Activated naive CD8-positive, alpha-beta T cell treated with anti-CD3 and anti-CD28 coated beads, Interleukin-2, amount 50 U/mL, for 16 hours (primary cell): ENCODE results near the gene KDM4C.

ENCODE experiments used
- DNase-seq: peaks from one replicate; pipeline ENCODE4 v3.0.0-alpha.2; 2020; ENCODE audit warnings: low read depth, low spot score

KDM4C gene

DNA sequence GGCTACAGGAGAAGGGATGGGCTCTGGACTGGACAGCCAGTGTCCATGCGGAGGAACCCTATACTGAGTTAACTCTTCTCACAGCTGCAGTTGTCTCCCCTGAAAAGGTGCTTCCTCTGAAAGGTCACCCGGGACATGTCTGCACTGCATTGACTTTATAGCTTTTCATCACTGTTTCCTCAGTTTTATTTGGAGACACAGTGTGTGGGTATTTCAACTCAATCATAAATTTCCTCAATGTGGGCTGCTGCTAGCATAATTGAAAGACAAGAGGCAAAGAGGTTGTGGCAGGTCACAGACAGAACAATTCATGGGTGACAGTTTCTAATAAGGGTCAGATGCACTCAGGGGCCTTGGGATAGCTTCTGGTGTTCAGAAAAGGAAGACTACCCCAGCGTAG, 336.8 kb downstream of the KDM4C start:
- DNase-seq = no peak

DNA sequence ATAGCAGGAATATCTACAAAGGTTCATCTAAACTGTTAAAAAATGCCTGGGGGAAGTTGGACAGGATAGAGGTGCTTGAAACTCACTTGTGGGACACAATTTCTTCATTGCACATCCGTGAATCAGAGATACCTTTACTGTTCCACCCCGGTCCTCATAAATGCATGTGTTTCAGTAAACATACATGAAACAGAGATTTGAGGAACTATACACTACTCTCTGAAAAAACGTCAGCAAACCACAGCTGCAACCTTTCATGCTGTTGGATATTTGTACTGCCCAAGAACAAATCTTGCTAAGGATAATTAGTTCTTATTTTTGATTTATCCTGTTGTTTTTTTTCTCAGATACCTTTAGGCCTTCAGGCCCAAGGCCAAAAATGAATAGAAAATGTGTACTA, 337.3 kb downstream of the KDM4C start:
- no peak for DNase-seq

GRCh38 chr9:7097040-7097715, 339.4 kb downstream of the KDM4C start:
- no peak for DNase-seq

DNA sequence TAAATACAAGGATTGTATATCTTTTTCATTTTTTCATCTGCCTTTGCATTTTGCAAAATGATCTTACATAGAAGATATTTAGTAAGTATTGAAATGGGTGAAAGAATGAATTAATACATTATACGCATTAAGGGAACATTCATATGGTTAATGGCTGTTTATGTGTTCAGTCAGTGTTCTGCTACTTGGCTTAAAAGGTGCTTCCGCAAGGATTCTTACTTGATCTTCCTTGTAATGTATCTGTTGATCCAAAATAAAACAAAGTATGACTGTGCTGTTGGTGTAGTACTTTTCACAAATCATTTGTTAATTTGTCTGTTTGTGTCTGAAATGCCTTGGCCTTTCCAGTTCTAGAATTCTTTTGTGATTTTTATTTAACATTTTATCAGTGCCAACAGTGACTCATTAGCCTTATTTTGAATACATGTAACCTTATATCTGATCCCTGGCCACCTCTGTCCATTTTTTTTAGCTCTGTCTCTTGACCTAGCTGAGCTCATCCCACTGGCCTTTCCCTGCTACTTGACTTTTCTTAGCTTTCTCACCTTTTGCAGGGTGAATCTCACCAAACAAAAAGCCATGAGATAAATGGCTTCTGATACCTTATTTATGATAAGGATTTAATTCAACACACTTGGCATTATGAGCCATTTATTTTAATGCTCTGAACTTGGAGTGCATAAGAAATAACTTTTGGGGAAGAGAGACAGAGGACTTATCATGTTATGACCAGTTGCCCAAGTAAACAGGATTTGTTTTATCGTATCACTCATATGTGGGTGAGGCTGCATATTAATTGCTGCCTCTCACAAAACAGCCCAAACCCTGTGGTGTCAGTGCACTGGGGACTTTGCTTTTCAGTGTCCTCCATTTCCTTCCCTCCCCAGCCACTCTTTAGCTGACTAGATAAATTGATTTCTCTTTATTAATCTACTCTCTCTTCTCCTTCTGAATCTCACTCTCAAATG, 340.3 kb downstream of the KDM4C start:
- DNase-seq = no peak

GRCh38 chr9:7103367-7103766, 345.6 kb downstream of the KDM4C start:
- DNase-seq = no peak

DNA sequence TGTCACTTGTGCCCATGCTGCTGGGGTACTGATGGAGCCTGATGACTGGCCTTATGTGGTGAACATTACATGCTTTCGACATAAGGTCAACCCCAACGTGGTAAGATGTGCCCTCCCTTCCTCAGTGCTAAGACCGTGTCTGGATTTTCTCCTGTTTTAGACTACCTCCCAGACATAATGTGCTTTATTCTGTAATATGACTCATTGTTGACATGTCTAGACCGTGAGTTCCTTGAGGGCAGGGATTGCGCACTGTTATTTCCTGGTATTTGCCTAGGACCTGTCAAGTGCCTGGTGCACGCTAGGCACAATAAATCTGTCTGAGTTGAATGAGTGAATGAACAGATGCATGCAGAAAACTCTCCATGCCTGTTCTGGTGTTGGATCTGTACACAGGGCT, 346.0 kb downstream of the KDM4C start:
- DNase-seq = no peak

- DNase-seq = no peak
Observed at GRCh38 chr9:7104625-7105024, 346.9 kb downstream of the KDM4C start.

GRCh38 chr9:7105095-7105494, 347.3 kb downstream of the KDM4C start:
- DNase-seq = no peak

GRCh38 chr9:7108936-7109335, 351.2 kb downstream of the KDM4C start:
- DNase-seq = no peak

GRCh38 chr9:7111413-7111812, 353.6 kb downstream of the KDM4C start:
- no peak for DNase-seq

DNA sequence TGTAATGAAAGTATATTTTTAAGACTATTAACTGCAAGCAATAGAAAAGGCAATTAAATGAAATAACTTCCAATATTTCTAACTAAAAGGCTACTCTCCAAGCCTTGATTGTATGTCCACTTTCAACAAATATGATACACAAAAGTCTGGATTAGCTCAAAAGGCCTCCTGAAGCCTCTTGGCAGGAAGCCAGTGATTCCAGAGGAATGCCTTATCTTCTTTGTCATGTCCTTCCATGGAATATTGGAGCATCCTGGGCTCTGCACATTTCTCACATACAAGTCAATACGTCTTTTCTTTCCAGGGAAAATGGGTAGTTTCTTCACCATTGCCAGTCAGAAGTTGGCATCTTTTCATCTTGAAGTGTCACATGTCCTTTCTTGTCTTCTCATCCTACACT, 357.8 kb downstream of the KDM4C start:
- no peak for DNase-seq

- DNase-seq = no peak
Observed at GRCh38 chr9:7117676-7118561, 360.1 kb downstream of the KDM4C start.

GRCh38 chr9:7118633-7119032, 360.9 kb downstream of the KDM4C start:
- no peak for DNase-seq

DNA sequence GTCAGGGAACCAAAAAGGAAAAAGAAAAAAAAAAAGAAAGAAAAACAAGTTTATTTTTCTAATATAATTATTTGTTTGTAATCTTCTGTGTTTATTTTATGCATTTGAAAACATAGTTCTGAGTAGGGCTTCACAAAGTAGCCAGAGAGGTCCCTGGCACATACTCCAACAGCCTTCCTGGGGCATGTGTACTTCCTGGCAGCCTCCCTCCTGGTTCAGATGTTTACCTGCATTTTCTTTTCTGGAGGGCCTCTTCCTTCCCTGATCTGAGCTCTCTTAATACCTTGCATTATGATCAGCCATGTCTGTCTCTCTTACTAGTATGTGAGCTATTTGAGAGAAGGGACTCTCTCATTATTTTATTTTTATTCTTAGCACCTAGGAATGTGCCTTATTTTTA, 361.8 kb downstream of the KDM4C start:
- DNase-seq = no peak

DNA sequence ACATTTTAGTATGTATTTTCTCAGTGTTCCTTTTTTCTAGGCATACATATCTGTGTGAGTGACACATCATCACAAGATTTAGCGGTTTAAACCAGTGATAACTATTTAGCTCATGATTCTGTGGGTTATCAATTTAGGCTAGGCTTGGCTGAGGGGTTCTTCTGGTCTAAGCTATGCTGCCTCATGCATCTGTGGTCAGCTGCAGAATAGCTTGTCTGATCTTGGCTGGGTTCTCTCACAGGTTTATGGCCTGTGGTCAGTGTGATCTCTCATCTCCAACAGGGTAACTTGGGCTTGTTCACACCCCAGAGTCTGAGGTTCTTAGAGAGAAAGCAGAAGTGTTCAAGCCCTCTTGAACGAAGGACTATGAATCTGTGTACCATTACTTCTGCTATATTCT, 363.3 kb downstream of the KDM4C start:
- no peak for DNase-seq

DNA sequence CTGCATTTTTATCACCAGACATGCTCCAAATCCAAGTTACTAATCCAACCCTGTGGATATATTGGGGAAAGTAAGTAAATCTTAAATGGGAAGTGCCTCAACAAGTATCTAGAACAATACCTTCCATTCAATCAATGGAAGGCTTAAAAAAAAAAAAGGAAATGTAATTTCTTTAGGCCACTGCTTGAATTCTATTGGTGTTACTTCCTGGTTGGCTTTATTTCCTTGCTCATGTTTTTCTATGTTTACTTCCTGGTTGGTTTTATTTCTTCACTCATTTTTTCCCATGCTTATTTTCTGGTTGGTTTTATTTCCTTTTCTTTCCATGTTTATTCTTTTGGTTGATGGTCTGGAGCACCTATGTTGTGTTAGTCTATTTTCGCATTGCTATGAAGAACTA, 363.9 kb downstream of the KDM4C start:
- no peak for DNase-seq

GRCh38 chr9:7123743-7124142, 366.0 kb downstream of the KDM4C start:
- DNase-seq = no peak

- no peak for DNase-seq
Observed at GRCh38 chr9:7125231-7125630, 367.5 kb downstream of the KDM4C start.

DNA sequence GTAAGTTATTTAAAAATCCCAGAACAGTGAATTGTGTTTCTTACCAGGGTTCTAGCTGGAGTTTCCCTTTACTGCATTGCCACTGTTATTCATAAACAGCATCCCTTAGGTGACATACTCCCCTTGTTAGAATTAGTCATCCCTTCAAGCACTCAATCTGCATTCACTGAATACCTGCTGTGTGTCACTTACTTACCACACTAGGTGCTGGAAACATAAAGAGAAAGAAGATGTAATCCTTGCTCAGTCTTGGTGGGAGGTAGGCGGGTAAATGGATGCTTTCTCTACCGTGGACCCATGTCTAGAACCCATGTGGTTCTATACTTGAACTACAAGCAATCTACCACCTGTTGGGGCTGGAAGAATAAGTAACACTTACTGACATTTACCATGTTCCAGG, 371.6 kb downstream of the KDM4C start:
- no peak for DNase-seq

DNA sequence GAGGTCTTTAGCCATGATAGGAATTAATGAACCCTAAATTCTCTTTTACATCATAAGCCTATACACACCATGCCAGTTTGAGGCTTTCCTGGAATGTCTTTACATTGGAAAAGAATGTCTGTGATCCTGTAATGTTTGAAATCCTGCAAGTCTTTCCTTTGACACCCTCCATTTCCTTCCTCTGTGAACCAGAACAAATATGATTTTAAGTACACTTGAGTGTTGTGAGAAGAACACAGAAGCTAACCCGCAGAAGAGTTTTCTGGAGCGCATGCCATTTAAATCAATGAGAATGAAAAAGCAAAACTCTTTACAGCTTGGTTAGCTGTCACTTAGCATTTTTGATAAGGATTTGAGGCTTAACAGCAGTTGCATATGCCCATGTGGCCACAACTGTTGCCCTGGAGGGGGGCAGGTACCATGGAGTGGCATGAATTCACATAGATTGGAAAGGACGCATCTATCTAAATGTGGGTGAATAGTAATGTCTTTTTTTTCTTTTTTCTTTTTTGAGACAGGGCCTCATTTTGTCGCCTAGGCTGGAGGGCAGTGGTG, 372.6 kb downstream of the KDM4C start:
- DNase-seq = no peak

DNA sequence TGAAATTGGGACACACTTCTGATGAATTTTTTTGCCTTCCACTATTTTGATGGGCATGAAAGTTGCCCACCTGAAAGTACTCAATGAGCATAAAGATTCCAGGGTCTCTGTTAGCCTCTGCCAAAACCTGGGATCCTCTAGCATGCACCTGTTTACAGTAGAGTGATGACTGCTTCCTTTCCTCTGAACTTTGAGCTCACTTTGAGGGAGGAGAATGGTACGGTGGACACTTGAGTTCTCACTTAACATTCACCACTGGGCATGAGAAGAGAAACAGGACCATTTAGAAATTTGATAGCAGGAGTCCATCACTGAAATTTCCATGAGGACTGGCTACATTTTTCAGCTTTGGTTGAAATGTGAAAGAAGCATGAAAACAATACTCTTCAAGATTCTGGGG, 374.8 kb downstream of the KDM4C start:
- DNase-seq = no peak

DNA sequence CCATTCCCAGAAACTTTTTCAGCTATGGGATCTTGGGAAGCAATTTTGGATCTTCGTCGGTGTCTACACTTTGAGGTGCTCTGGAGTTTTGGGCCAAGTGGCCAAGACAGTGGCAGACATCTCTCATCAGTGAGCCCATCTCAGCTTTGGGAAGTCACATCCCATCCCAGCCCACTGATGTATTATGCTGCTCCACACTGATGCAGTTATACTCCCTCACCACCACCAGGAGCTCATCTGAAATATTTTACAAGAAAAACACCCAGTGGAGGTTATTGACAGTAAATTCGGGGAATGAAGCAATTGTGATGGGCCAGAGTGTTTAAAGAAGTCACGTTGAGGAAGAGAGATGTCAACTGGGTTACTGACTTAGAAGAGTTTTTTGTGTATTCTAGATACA, 378.0 kb downstream of the KDM4C start:
- no peak for DNase-seq
